ENCODE measurements around the gene TBR1. TPM values are rescaled to one million over a fixed set of nuclear protein-coding genes. Genes with fewer than 3 reads are reported as not detected.

TBR1 gene
- 73.8 TPM for total RNA-seq

GRCh38 chr2:161415987-161416707 lies at the start of gene TBR1:
Gene TBR1, plus strand, starts transcription at chr2:161416297. Its CDS starts 114 bp downstream, at chr2:161416411.
- DNase-seq (ENCODE audit: low spot score in 2 of 2) (peak in 1 of 2 donors; percentile 36), FAIRE-seq (no peak)

GRCh38 chr2:161367675-161368074 lies 48.4 kb upstream of the TBR1 start:
- DNase-seq (ENCODE audit: low spot score in 2 of 2) (no peak), FAIRE-seq (no peak)

- DNase-seq (ENCODE audit: low spot score in 2 of 2) (no peak), FAIRE-seq (no peak)
Measured at GRCh38 chr2:161369311-161369710, 46.8 kb upstream of the TBR1 start.

- FAIRE-seq = no peak
- no peak for DNase-seq (ENCODE audit: low spot score in 2 of 2)
Measured at GRCh38 chr2:161370981-161371380, 45.1 kb upstream of the TBR1 start.

- no peak for DNase-seq (ENCODE audit: low spot score in 2 of 2)
- no peak for FAIRE-seq
Measured at GRCh38 chr2:161371869-161372268, 44.2 kb upstream of the TBR1 start.

GRCh38 chr2:161373942-161374341 lies 42.2 kb upstream of the TBR1 start:
- DNase-seq (ENCODE audit: low spot score in 2 of 2) = no peak

GRCh38 chr2:161374446-161374845 lies 41.7 kb upstream of the TBR1 start:
- FAIRE-seq (no peak), DNase-seq (ENCODE audit: low spot score in 2 of 2) (no peak)

More at GRCh38 chr2:161373942-161374341, 42.2 kb upstream of the TBR1 start:
- FAIRE-seq = no peak

- FAIRE-seq = no peak
Measured at GRCh38 chr2:161379740-161380139, 36.4 kb upstream of the TBR1 start.

GRCh38 chr2:161381546-161381945 lies 34.6 kb upstream of the TBR1 start:
- DNase-seq (ENCODE audit: low spot score in 2 of 2) = no peak
- no peak for FAIRE-seq

More at GRCh38 chr2:161379740-161380139, 36.4 kb upstream of the TBR1 start:
- no peak for DNase-seq (ENCODE audit: low spot score in 2 of 2)

- FAIRE-seq (no peak), DNase-seq (ENCODE audit: low spot score in 2 of 2) (no peak)
Measured at GRCh38 chr2:161382747-161383146, 33.4 kb upstream of the TBR1 start.

- DNase-seq (ENCODE audit: low spot score in 2 of 2) (no peak), FAIRE-seq (no peak)
Measured at GRCh38 chr2:161384864-161385263, 31.2 kb upstream of the TBR1 start.

- FAIRE-seq (no peak), DNase-seq (ENCODE audit: low spot score in 2 of 2) (no peak)
Measured at GRCh38 chr2:161386228-161386824, 29.8 kb upstream of the TBR1 start.

- FAIRE-seq = no peak
- DNase-seq (ENCODE audit: low spot score in 2 of 2) = no peak
Measured at GRCh38 chr2:161388146-161388779, 27.8 kb upstream of the TBR1 start.

GRCh38 chr2:161391737-161392506 lies 24.2 kb upstream of the TBR1 start:
- no peak for DNase-seq (ENCODE audit: low spot score in 2 of 2)
- no peak for FAIRE-seq

- DNase-seq (ENCODE audit: low spot score in 2 of 2) = no peak
- no peak for FAIRE-seq
Measured at GRCh38 chr2:161400076-161400475, 16.0 kb upstream of the TBR1 start.

- DNase-seq (ENCODE audit: low spot score in 2 of 2) (no peak), FAIRE-seq (no peak)
Measured at GRCh38 chr2:161402297-161402696, 13.8 kb upstream of the TBR1 start.

GRCh38 chr2:161406316-161406715 lies 9.8 kb upstream of the TBR1 start:
- FAIRE-seq (no peak), DNase-seq (ENCODE audit: low spot score in 2 of 2) (no peak)

- FAIRE-seq (no peak), DNase-seq (ENCODE audit: low spot score in 2 of 2) (no peak)
Measured at GRCh38 chr2:161407597-161407996, 8.5 kb upstream of the TBR1 start.

- DNase-seq (ENCODE audit: low spot score in 2 of 2) = no peak
- FAIRE-seq = no peak
Measured at GRCh38 chr2:161409308-161409907, 6.7 kb upstream of the TBR1 start.

GRCh38 chr2:161412346-161412745 lies 3.8 kb upstream of the TBR1 start:
- FAIRE-seq = no peak

More at GRCh38 chr2:161412346-161412745, 3.8 kb upstream of the TBR1 start:
- DNase-seq (ENCODE audit: low spot score in 2 of 2) = no peak

Data from frontal cortex (tissue), 4 donors.